Activated T-cell treated with anti-CD3 and anti-CD28 coated beads, Interleukin-2, amount 50 U/mL, for 48 hours (primary cell): ENCODE results near the gene COL4A2.

Experiments
- DNase-seq, 2 experiments: peaks; one replicate each; pipeline ENCODE4 v3.0.0-alpha.2; 2020

Gene COL4A2

DNA sequence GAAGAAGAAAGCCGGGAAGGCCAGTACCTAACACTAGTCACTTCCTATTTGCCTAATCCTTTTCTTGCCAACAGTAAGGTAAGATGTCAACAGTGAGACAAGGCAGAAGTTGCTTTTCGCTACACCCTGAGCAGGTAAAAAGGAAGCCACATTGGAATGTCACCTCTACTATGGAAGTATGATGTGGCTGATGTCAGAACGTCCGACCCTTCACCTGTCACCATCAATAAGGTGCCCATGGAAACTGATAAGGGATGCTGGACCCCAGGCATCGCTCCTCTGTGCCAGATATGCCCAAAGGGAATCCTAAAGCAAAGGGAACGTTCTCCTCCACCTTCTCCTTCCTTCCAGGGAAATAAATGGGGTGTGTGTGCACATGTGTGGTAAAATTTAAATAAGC is 34.4 kb upstream of the COL4A2 start:
- no peak for DNase-seq

- no peak for DNase-seq
Measured at GRCh38 chr13:110273254-110273653, 33.8 kb upstream of the COL4A2 start.

GRCh38 chr13:110274687-110275086 is 32.4 kb upstream of the COL4A2 start:
- DNase-seq: no peak

- DNase-seq: no peak
Measured at GRCh38 chr13:110275931-110276552, 31.0 kb upstream of the COL4A2 start.

- DNase-seq: no peak
Measured at GRCh38 chr13:110276553-110276950, 30.5 kb upstream of the COL4A2 start.

- no peak for DNase-seq
Measured at GRCh38 chr13:110277357-110277975, 29.6 kb upstream of the COL4A2 start.

DNA sequence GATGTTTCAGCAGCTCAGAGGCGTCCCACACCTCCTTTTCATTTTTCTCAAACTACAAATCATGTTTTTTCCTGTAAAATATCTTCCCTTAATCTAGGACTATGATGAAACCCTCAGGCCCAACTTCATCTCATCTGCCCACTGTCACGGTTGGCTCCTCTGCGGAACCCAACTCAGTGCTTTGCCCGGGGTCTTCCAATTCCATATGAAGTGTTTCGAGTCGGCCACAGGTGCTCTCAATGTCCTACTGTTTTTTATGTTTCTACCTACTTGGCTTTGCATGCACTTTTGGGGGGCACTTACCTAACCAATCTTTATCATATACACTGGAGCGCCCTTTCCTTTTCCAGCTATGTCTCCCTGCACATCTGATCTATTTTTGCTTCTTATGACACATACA is 28.2 kb upstream of the COL4A2 start:
- no peak for DNase-seq

- DNase-seq: no peak
Measured at GRCh38 chr13:110279684-110280083, 27.4 kb upstream of the COL4A2 start.

- no peak for DNase-seq
Measured at GRCh38 chr13:110280231-110280813, 26.8 kb upstream of the COL4A2 start.

- no peak for DNase-seq
Measured at GRCh38 chr13:110280985-110281688, 25.9 kb upstream of the COL4A2 start.

DNA sequence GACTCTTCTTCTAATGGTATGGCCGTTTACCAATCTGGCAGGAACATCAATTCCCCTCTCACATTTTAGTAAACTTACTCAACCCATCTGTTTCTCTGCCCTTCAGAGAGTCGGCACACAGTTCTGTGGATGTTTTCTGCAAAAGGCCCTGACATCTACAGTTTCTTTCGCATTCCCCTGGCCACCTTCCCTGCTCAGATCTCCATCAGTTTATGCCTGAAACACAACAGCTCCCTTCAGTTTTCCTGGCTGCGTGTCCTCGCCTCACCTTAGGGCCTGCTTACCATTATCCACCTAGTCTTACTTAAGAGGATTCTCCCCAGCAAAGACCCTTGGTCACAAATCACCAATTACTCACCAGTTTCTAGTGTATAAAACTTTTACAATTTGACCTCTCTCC is 25.3 kb upstream of the COL4A2 start:
- no peak for DNase-seq

GRCh38 chr13:110282316-110282841 is 24.7 kb upstream of the COL4A2 start:
- DNase-seq: no peak

DNA sequence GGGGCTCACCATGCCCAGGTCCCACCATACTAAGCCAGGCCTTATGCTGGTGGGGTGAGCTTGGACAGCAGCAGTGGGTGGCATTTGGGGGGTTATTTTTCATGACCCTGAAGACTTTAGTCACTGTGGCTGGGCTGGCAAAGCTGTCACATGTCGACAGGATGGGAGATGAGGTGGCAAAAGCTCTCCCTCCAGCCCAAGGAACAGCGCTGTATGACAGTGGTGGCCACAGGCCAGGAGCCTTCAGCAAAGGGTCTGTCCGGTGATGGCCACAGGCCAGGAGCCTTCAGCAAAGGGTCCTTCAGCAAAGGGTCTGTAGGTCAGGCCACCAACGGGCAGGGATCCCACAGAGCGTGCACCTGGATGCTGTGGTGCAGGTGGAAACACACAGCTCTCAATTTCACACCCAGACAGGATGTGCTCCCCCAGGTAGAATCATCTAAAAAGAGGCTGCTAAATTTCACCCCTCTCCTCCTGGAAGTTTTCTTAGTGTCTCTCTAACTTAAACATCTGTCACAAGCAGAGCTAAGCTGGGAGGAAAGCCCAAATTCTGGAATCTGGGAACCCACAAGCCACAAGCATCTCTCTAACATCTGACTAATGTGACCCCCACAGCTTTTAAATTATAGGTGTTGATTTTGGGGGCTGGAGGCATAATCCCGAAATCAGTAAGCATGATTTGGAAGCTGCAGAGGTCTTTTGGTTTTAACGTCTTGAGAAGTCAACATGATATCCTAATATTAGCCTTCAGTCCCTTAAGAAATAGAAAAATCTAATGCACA is 23.2 kb upstream of the COL4A2 start:
- no peak for DNase-seq

GRCh38 chr13:110284779-110285484 is 22.2 kb upstream of the COL4A2 start:
- DNase-seq: no peak

DNA sequence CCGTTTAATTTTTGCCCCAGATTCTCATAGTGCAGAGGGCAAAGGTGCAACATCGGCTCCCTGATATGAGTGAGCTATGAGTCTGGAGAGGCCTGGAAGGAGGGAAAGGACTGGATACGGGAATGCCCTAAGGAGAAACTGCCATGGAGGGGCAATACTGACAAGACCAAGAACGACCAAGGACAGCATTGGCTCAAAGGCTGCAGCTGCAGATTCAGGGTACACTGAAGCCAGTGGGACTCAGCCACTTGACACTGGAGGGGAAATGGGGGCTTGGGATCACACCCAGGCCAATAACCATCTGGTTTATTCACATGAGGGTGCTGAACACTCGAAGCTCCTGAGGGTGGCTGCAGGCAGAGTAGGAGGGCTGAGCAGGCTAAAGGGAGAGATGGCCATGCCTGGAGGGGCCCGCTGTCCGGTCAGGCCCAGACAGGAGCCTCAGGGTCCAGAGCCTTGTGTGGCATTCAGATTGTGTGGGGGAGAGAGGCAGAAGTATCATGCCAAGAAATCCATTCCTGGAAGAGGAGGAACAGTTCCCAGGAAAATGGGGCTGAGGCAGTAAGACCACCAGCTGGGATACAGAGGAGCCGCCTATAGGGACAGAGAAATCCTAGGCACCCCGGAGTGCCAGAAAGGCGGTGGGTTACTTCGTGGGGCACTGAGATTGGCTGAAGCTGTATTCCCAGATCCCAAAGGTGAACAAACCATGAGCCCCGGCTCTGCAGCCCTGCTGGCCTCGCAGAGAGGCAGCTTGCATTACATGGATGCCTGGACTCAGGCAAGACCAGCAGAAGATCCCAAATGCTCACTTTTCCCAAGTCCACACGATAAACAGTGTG is 20.9 kb upstream of the COL4A2 start:
- DNase-seq: no peak

- no peak for DNase-seq
Measured at GRCh38 chr13:110286833-110287819, 20.0 kb upstream of the COL4A2 start.

- DNase-seq: no peak
Measured at GRCh38 chr13:110289174-110289573, 17.9 kb upstream of the COL4A2 start.

- no peak for DNase-seq
Measured at GRCh38 chr13:110289661-110290060, 17.4 kb upstream of the COL4A2 start.

DNA sequence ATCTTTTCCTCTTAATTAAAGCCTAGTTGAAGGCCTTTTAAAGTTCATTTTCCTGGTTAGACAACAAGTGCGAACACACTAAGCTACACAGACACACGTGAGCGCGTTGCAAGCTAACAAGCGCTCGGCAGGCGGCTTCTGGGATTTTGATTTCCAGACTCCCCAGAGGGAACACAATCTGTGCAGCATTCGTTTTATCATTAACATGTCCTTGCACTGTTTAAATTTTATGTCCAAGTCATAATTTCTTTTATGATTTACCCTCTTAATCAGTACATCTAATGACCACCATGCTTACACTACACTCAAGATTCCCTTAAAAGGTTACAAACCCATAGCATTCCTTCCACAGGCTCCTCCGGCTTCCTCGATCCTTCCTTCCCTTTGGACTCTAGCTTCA is 16.9 kb upstream of the COL4A2 start:
- DNase-seq: no peak

- DNase-seq: no peak
Measured at GRCh38 chr13:110290826-110291225, 16.3 kb upstream of the COL4A2 start.
